CD14-positive monocyte (primary cell): ENCODE data around the gene MCC. TPM values are rescaled to one million over a fixed set of nuclear protein-coding genes. Genes with fewer than 3 reads are reported as not detected.

Source experiments
- DNase-seq, 3 donors: peaks; one replicate each; pipeline ENCODE4 v3.0.0-alpha.2; 2011 to 2022
- H2AFZ ChIP-seq: 2 replicates; pipeline ENCODE4 v1.6.0; 2012; ENCODE audit warnings: mild to moderate bottlenecking, low read depth, low read length, inconsistent platforms; ENCODE audit not compliant: insufficient read depth, poor library complexity, severe bottlenecking
- H3K27ac ChIP-seq, 2 donors: 1 replicate in 1 of 2; 2 replicates in 1 of 2; pipeline ENCODE4 v1.5.1; 2012 to 2013; ENCODE audit warnings: low read length in 2 of 2, control low read depth in 1 of 2, inconsistent platforms in 1 of 2, low read depth in 1 of 2, mild to moderate bottlenecking in 1 of 2
- H3K27me3 ChIP-seq, 2 donors: one replicate each; pipeline versions ENCODE4 v1.6.0 to v1.6.1; 2011 to 2013; ENCODE audit warnings: low read length in 2 of 2; ENCODE audit not compliant: control insufficient read depth in 2 of 2, insufficient read depth in 2 of 2
- H3K36me3 ChIP-seq, 2 donors: replicated peaks in 1 of 2; 1 replicate in 1 of 2; 2 replicates in 1 of 2; pipeline versions ENCODE4 v1.5.1 to v1.6.1; 2012 to 2013; ENCODE audit warnings: low read length in 2 of 2, control low read depth in 1 of 2, inconsistent platforms in 1 of 2, mild to moderate bottlenecking in 1 of 2; ENCODE audit not compliant: insufficient read depth in 2 of 2, control insufficient read depth in 1 of 2
- H3K4me1 ChIP-seq, 2 donors: 1 replicate in 1 of 2; 2 replicates in 1 of 2; pipeline versions ENCODE4 v1.5.1 to v1.6.1; 2012 to 2013; ENCODE audit warnings: low read length in 2 of 2, control low read depth in 1 of 2, inconsistent platforms in 1 of 2, mild to moderate bottlenecking in 1 of 2, moderate library complexity in 1 of 2; ENCODE audit not compliant: insufficient read depth in 2 of 2, control insufficient read depth in 1 of 2
- H3K4me2 ChIP-seq: replicated peaks from 2 replicates; pipeline ENCODE3; 2012; ENCODE audit warnings: low read length, moderate library complexity, mild to moderate bottlenecking; ENCODE audit not compliant: poor library complexity, severe bottlenecking; ENCODE audit errors: extremely low read depth
- H3K4me3 ChIP-seq, 3 experiments: fragments of 200-600 bp in 1 of 3; sonication (generic) in 1 of 3; replicated peaks in 1 of 3; 1 replicate in 2 of 3; 2 replicates in 1 of 3; pipeline ENCODE4 v1.5.1; 2011 to 2013; ENCODE audit warnings: low read length in 3 of 3, mild to moderate bottlenecking in 3 of 3, control low read depth in 2 of 3, low read depth in 2 of 3, inconsistent platforms in 1 of 3, moderate library complexity in 1 of 3
- H3K79me2 ChIP-seq: 2 replicates; pipeline ENCODE4 v1.6.0; 2012; ENCODE audit warnings: mild to moderate bottlenecking, control low read depth, inconsistent platforms, low read length, moderate library complexity; ENCODE audit not compliant: insufficient read depth
- H3K9ac ChIP-seq: 2 replicates; pipeline ENCODE4 v1.6.0; 2017; ENCODE audit warnings: low read length, mild to moderate bottlenecking; ENCODE audit not compliant: insufficient read depth, poor library complexity, severe bottlenecking
- H3K9me3 ChIP-seq, 2 donors: replicated peaks in 1 of 2; 1 replicate in 1 of 2; 2 replicates in 1 of 2; pipeline versions ENCODE4 v1.5.1 to v1.6.1; 2012 to 2013; ENCODE audit warnings: low read length in 2 of 2, control low read depth in 1 of 2; ENCODE audit not compliant: control insufficient read depth in 1 of 2, insufficient read depth in 1 of 2
- H4K20me1 ChIP-seq: 2 replicates; pipeline ENCODE4 v1.6.0; 2012; ENCODE audit warnings: mild to moderate bottlenecking, low read length, control low read depth, moderate library complexity; ENCODE audit not compliant: insufficient read depth
- H3K27ac Mint-ChIP-seq, 7 donors: one replicate each; pipeline ENCODE4 v1.8.0; 2020; ENCODE audit warnings: mild to moderate bottlenecking in 7 of 7, mixed read lengths in 7 of 7, moderate library complexity in 6 of 7, inconsistent platforms in 2 of 7
- H3K27me3 Mint-ChIP-seq, 3 donors: one replicate each; pipeline ENCODE4 v1.8.0; 2021 to 2022; ENCODE audit warnings: low read depth in 3 of 3, mild to moderate bottlenecking in 3 of 3, mixed read lengths in 3 of 3, moderate library complexity in 3 of 3, inconsistent platforms in 1 of 3
- H3K36me3 Mint-ChIP-seq, 2 donors: one replicate each; pipeline ENCODE4 v1.8.0; 2020; ENCODE audit warnings: mixed read lengths in 2 of 2, inconsistent platforms in 1 of 2, mild to moderate bottlenecking in 1 of 2
- H3K4me1 Mint-ChIP-seq: one replicate; pipeline ENCODE4 v1.8.0; 2020; ENCODE audit warnings: mild to moderate bottlenecking, mixed read lengths
- H3K4me3 Mint-ChIP-seq, 2 donors: one replicate each; pipeline ENCODE4 v1.8.0; 2020; ENCODE audit warnings: mild to moderate bottlenecking in 2 of 2, mixed read lengths in 2 of 2, moderate library complexity in 1 of 2
- H3K9me3 Mint-ChIP-seq, 7 donors: one replicate each; pipeline ENCODE4 v1.8.0; 2020 to 2022; ENCODE audit warnings: mixed read lengths in 7 of 7, mild to moderate bottlenecking in 6 of 7, moderate library complexity in 6 of 7, inconsistent platforms in 2 of 7
- WGBS: methylation state at CpG from one replicate; pipeline ENCODE4 v1.1.5; 2013; ENCODE audit warnings: missing lambda C conversion rate; ENCODE audit not compliant: insufficient coverage; 5-methylcytosine and 5-hydroxymethylcytosine counted together
- intact Hi-C, 2 donors: fragments of 100-400 bp; cut with micrococcal nuclease; formaldehyde crosslinking; loops; one replicate each; pipeline versions ENCODE4 v1.15.0 to v1.15.1; 2023
- polyA plus RNA-seq, 3 donors: library from polyadenylated mRNA; depleted of rRNA in 1 of 3; unstranded in 2 of 3; stranded (reverse) in 1 of 3; fragments of 300-500 nt in 2 of 3; fragments of >200 nt in 1 of 3; fragmentation: Illumina TruSeq in 2 of 3; gene quantifications; 1 replicate in 2 of 3; 2 replicates in 1 of 3; pipeline ENCODE4 v1.2.3, GENCODE V29; 2012 to 2021
- TF ChIP-seq, protein P1 (sequence below): fragments of 200-600 bp; IDR thresholded peaks from one replicate; pipeline ENCODE4 v1.8.0; 2022; ENCODE audit warnings: antibody characterized with exemption, mild to moderate bottlenecking

Gene MCC
- polyA plus RNA-seq, 3 donors, result 0.09 TPM; not detected in 2

DNA sequence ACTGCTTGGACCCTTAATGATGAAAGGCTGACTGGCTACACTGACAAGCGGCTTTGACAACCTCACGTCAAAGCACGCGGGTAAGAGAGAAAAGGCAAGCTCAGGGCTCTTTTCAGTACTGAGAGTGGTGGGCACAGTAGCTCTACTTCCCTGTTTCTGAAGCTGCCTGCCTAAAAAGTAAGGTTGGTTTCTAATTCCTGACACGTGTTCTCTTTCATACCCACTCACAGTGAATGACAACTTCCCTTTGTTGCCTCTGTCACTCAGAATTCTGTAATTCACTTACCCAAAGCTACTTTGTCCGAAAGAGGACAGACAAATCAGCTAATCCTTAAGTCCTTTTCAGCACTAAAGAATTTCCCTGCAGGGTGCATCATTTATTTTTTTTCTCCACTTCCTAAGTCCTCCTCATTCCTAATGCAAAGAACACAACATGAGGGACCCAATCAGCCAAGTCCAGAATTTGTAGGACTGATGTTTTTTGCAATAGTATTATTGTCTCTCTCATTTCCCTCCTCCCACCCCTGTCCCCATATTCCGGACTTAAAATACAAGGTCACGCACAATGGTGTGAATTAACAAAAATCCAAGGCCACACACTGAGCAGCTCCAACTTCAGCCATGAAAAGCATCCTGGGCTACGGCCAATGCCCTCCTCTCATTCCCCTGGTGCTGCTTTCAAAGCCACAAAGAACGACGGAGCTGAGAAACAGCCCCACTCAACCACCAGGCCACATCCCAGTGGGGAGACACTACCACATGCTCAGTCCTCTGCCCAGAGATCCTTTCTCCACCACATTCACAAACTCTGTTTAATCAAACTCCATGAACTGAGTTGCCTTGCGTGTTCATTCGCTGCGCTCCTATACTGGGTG lies 274.5 kb downstream of the MCC start:
- H3K27ac ChIP-seq, result no peak overlapping the region
- peak in 1 of 3 donors; percentile 8 for DNase-seq
- TF ChIP-seq, protein P1, sequence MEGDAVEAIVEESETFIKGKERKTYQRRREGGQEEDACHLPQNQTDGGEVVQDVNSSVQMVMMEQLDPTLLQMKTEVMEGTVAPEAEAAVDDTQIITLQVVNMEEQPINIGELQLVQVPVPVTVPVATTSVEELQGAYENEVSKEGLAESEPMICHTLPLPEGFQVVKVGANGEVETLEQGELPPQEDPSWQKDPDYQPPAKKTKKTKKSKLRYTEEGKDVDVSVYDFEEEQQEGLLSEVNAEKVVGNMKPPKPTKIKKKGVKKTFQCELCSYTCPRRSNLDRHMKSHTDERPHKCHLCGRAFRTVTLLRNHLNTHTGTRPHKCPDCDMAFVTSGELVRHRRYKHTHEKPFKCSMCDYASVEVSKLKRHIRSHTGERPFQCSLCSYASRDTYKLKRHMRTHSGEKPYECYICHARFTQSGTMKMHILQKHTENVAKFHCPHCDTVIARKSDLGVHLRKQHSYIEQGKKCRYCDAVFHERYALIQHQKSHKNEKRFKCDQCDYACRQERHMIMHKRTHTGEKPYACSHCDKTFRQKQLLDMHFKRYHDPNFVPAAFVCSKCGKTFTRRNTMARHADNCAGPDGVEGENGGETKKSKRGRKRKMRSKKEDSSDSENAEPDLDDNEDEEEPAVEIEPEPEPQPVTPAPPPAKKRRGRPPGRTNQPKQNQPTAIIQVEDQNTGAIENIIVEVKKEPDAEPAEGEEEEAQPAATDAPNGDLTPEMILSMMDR, result no peak
- peaks cover 0 to 3% (median 3%) of the 10 kb centered on the region in 3 donors for H3K27me3 Mint-ChIP-seq
- intact Hi-C loops, result no loop called here
- no peaks in the 10 kb centered on the region for H3K4me1 ChIP-seq
- no peaks in the 10 kb centered on the region for H3K9me3 Mint-ChIP-seq
- no peaks in the 10 kb centered on the region for H3K4me1 Mint-ChIP-seq
- no peaks in the 10 kb centered on the region for H3K27me3 ChIP-seq
- no peak overlapping the region for H3K4me3 Mint-ChIP-seq
- no peak overlapping the region for H3K27ac Mint-ChIP-seq
- no peak overlapping the region for H2AFZ ChIP-seq
- H3K9ac ChIP-seq, result no peak overlapping the region
- H3K79me2 ChIP-seq, result no peaks in the 10 kb centered on the region
- H3K4me3 ChIP-seq, result no peak overlapping the region
- no peaks in the 10 kb centered on the region for H4K20me1 ChIP-seq
- no peaks in the 10 kb centered on the region for H3K36me3 Mint-ChIP-seq
- WGBS, result 61% methylated on average over 14 of the region's 14 CpGs
- no peaks in the 10 kb centered on the region for H3K9me3 ChIP-seq
- H3K4me2 ChIP-seq, result no peak overlapping the region
- no peaks in the 10 kb centered on the region for H3K36me3 ChIP-seq

DNA sequence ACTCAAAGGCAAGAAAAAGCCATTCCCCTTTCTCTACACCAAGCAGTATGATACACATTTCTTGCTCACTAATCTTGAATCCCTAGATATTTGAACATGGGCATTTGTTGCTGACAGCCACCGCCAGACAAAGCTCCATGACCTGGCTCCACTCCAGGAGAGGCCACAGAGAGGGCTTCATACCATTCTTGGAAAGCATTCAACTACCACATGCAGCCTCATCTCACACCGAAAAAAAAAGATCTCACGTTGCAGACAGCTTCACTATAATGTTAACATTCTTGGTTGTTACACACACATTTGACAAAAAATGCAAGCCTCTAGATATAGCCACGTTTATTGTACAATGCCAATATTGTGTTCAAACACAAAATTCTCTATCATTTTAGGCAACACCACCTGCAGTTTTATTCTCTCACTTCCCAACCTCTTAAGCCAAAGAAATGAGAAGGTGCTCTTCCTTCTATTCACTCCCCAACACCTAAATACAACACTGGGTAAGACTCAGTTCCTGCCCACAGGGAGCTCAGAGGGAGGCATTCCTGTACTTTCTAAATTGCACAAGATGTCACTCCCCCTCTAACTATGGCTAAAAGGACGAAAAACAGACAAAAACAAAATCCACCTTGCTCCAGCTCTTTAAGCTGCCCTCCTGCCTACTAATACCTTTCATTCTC lies 275.9 kb downstream of the MCC start:
- Mint-ChIP-seq H3K4me3 (no peak overlapping the region), H3K36me3 (no peaks in the 10 kb centered on the region), H3K9me3 (no peaks in the 10 kb centered on the region), H3K4me1 (no peaks in the 10 kb centered on the region), H3K27me3 (peaks cover 0 to 3% (median 0%) of the 10 kb centered on the region in 3 donors), H3K27ac (no peak overlapping the region)
- intact Hi-C loops, result no loop called here
- Histone ChIP-seq H3K9ac (no peak overlapping the region), H3K4me3 (no peak overlapping the region), H3K4me2 (no peak overlapping the region), H2AFZ (no peak overlapping the region), H3K9me3 (no peaks in the 10 kb centered on the region), H3K79me2 (no peaks in the 10 kb centered on the region), H3K27ac (no peak overlapping the region), H3K27me3 (no peaks in the 10 kb centered on the region), H3K36me3 (no peaks in the 10 kb centered on the region), H3K4me1 (no peaks in the 10 kb centered on the region), H4K20me1 (no peaks in the 10 kb centered on the region)
- TF ChIP-seq, protein P1, result no peak
- DNase-seq, result no peak
- 19% methylated on average over 4 of the region's 5 CpGs for WGBS
